Upper lobe of left lung (tissue), 6 donors: ENCODE data around the gene PDE9A. TPM values are rescaled to one million over a fixed set of nuclear protein-coding genes. Genes with fewer than 3 reads are reported as not detected.

Experiments used
- ATAC-seq, 2 donors: fragments of 200-7000 bp; cut with Tn5 transposase; one replicate each; pipeline ENCODE4 v1.9.1; 2022; ENCODE audit warnings: mild to moderate bottlenecking in 2 of 2, moderate library complexity in 2 of 2; ENCODE audit not compliant: low FRiP score in 2 of 2
- DNase-seq, 2 donors: peaks; one replicate each; pipeline ENCODE4 v3.0.0-alpha.2; 2019 to 2020
- H3K27ac ChIP-seq, 4 donors: fragments of 200-600 bp; sonication (generic); one replicate each; pipeline ENCODE4 v1.5.1; 2016 to 2019
- H3K27me3 ChIP-seq, 4 donors: fragments of 200-600 bp; sonication (generic); one replicate each; pipeline ENCODE4 v1.5.1; 2017 to 2019
- H3K36me3 ChIP-seq, 4 donors: fragments of 200-600 bp; sonication (generic); one replicate each; pipeline ENCODE4 v1.5.1; 2016 to 2019
- H3K4me1 ChIP-seq, 4 donors: fragments of 200-600 bp; sonication (generic); one replicate each; pipeline ENCODE4 v1.5.1; 2018 to 2019
- H3K4me3 ChIP-seq, 4 donors: fragments of 200-600 bp; sonication (generic); one replicate each; pipeline ENCODE4 v1.5.1; 2017 to 2019; ENCODE audit warnings: mild to moderate bottlenecking in 2 of 4, moderate library complexity in 1 of 4
- H3K9me3 ChIP-seq, 4 donors: fragments of 200-600 bp; sonication (generic); one replicate each; pipeline ENCODE4 v1.5.1; 2018 to 2019
- CTCF ChIP-seq, 6 experiments: fragments of 450-650 bp in 4 of 6; fragments of 200-600 bp in 2 of 6; sonication (generic) in 2 of 6; IDR thresholded peaks; one replicate each; pipeline ENCODE4 v1.5.1; 2016 to 2019; ENCODE audit warnings: antibody characterized with exemption in 6 of 6
- EP300 ChIP-seq, 4 donors: sonication (generic); formaldehyde crosslinking; IDR thresholded peaks; one replicate each; pipeline ENCODE4 v1.5.1; 2017; ENCODE audit warnings: antibody characterized with exemption in 4 of 4, control low read depth in 2 of 4
- POLR2A ChIP-seq, 4 donors: fragments of 450-650 bp; IDR thresholded peaks; one replicate each; pipeline ENCODE4 v1.5.1; 2016 to 2017; ENCODE audit warnings: antibody characterized with exemption in 4 of 4, mild to moderate bottlenecking in 2 of 4
- POLR2AphosphoS5 ChIP-seq, 2 donors: sonication (generic); formaldehyde crosslinking; IDR thresholded peaks; one replicate each; pipeline ENCODE4 v1.5.1; 2017; ENCODE audit warnings: antibody characterized with exemption in 2 of 2
- WGBS, 2 donors: methylation state at CpG; one replicate each; pipeline ENCODE4 v1.1.5; 2017 to 2018; 5-methylcytosine and 5-hydroxymethylcytosine counted together
- total RNA-seq, 6 donors: library from RNA; depleted of rRNA in 4 of 6; stranded (reverse); fragments of >200 nt in 4 of 6; gene quantifications; one replicate each; pipeline versions ENCODE4 v1.1.0 to v1.2.1, GENCODE V29; 2016 to 2021
- donor health status: DM: no; HTN: no; CAD: no; lungs with moderate emphysema.
- donor health status: DM: no; HTN: yes; CAD: no; lungs with severe emphysema.

The PDE9A gene
- total RNA-seq, 6 donors from 2014 or later, result 4.0 to 12.4 (median 6.6) TPM

DNA sequence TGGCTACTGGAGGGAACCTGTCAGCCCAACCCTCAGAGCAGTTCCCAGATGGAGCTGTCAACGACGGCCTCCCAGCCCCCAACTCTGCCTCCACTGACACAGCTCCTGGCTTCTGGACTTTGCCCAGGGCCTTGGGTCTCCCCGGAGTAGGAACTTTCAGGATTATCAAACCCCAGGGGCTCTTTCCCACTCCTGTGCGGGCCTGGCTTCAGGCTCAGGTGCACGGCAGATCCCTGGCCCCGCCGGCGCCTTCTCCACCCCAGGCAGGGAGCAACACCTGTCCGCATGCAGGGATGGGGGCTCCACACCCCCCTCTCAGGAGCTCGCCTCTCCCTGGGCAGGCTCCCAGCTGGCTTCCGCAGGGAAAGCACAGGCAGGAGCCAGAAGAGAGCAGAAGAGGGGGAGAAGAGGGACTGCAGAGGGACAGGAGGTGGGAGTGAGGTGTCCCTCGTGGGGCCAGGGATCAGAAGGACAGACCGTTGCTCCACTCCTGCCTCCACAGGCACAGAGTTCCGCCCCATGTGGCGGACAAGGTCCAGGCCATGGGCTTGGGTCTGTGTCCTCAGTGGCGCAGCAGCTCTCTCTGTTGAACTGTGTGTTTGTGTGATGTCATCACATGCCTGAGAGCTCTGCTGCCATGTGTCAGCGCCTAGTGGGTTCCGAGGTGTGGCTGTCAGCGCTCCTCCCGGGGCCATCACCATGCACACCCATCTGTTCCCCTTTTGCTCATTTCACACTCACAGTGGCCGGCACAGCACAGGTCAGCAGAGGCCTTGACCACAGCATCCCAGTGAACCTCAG is 107.7 kb downstream of the PDE9A start:
- no peak for TF ChIP-seq POLR2A (IDR thresholded peaks at IDR 0.05)
- TF ChIP-seq POLR2AphosphoS5 (IDR thresholded peaks at IDR 0.05), result no peak
- TF ChIP-seq CTCF (IDR thresholded peaks at IDR 0.05), result no peak
- TF ChIP-seq EP300 (IDR thresholded peaks at IDR 0.05), result no peak
- DNase-seq, result no peak
- H3K27me3 ChIP-seq, result no peaks in the 10 kb centered on the region
- no peak overlapping the region for H3K27ac ChIP-seq
- no peak for ATAC-seq
- H3K4me3 ChIP-seq, result no peak overlapping the region
- H3K36me3 ChIP-seq, result peaks cover 0 to 3% (median 0%) of the 10 kb centered on the region in 4 donors
- H3K4me1 ChIP-seq, result no peaks in the 10 kb centered on the region
- no peaks in the 10 kb centered on the region for H3K9me3 ChIP-seq
- WGBS, 2 donors, result 92 to 94% methylated on average over 18 to 21 of the region's 21 CpGs

DNA sequence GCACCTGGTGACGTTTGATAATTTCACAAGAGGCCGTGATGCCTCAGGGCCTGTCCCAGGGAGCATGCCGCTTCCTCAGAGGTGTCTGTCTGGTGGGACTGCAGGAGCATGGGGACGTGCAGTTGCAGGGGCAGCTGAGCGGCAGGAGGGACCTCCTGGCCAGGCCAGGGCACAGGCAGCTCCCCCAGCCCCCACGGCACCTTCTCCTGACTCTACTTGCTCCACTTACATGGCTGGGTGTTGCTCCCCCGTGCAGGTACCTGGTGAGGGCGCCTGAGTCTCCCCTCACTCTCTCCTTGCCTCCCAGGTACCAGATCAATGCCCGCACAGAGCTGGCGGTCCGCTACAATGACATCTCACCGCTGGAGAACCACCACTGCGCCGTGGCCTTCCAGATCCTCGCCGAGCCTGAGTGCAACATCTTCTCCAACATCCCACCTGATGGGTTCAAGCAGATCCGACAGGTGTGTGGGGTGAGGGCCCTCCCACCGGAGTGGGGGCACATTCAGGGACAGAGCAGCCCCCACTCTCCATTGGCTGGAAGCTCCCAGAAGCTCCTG is 108.4 kb downstream of the PDE9A start:
- Histone ChIP-seq H3K27ac (no peak overlapping the region), H3K9me3 (no peaks in the 10 kb centered on the region), H3K27me3 (no peaks in the 10 kb centered on the region), H3K4me1 (no peaks in the 10 kb centered on the region), H3K36me3 (peaks cover 0 to 3% (median 0%) of the 10 kb centered on the region in 4 donors), H3K4me3 (no peak overlapping the region)
- WGBS, 2 donors, result 93 to 96% methylated on average over 12 to 14 of the region's 18 CpGs
- no peak for DNase-seq
- ATAC-seq, result no peak
- TF ChIP-seq POLR2A (IDR thresholded peaks at IDR 0.05), result no peak
- TF ChIP-seq POLR2AphosphoS5 (IDR thresholded peaks at IDR 0.05), result no peak
- TF ChIP-seq EP300 (IDR thresholded peaks at IDR 0.05), result no peak
- TF ChIP-seq CTCF (IDR thresholded peaks at IDR 0.05), result no peak

GRCh38 chr21:42763581-42764442 is 110.4 kb downstream of the PDE9A start:
- no peak overlapping the region for H3K27ac ChIP-seq
- ATAC-seq (peak in 1 of 2 donors; percentile 39), DNase-seq (peak in 1 of 2 donors; percentile 44)
- no peak overlapping the region for H3K4me3 ChIP-seq
- TF ChIP-seq CTCF (IDR thresholded peaks at IDR 0.05), result no peak
- no peak for TF ChIP-seq EP300 (IDR thresholded peaks at IDR 0.05)
- no peak for TF ChIP-seq POLR2AphosphoS5 (IDR thresholded peaks at IDR 0.05)
- no peak for TF ChIP-seq POLR2A (IDR thresholded peaks at IDR 0.05)
- no peaks in the 10 kb centered on the region for H3K9me3 ChIP-seq
- no peaks in the 10 kb centered on the region for H3K4me1 ChIP-seq
- H3K27me3 ChIP-seq, result no peaks in the 10 kb centered on the region
- WGBS, 2 donors, result 87 to 95% methylated on average over 23 to 25 of the region's 25 CpGs
- H3K36me3 ChIP-seq, result peaks cover 0 to 6% (median 2%) of the 10 kb centered on the region in 4 donors

DNA sequence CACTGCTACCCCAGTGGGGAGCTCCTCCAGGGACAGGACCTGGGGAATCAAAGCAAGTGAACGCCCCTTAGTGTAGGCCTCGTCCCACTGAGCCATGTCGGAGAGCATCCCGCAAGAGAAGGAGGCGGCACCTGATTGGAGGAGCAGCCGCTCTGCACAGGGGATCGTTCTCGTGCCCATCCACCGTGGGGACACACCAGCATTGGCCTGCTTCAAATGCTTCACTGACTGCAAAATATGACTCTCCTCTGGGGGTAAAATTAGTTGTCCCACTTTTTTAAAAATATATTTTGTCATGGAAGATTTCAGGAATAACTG is 111.0 kb downstream of the PDE9A start:
- TF ChIP-seq POLR2A (IDR thresholded peaks at IDR 0.05) (no peak), CTCF (IDR thresholded peaks at IDR 0.05) (no peak), POLR2AphosphoS5 (IDR thresholded peaks at IDR 0.05) (no peak)
- no peak for DNase-seq
- Histone ChIP-seq H3K4me3 (no peak overlapping the region), H3K27ac (no peak overlapping the region), H3K27me3 (no peaks in the 10 kb centered on the region), H3K9me3 (no peaks in the 10 kb centered on the region), H3K36me3 (peaks cover 0 to 11% (median 5%) of the 10 kb centered on the region in 4 donors), H3K4me1 (no peaks in the 10 kb centered on the region)
- no peak for ATAC-seq
- WGBS, 2 donors, result 96% methylated on average over 8 to 9 of the region's 9 CpGs
